Left lung (tissue), 10 donors: ENCODE measurements around the gene EPHB1. TPM values are rescaled to one million over a fixed set of nuclear protein-coding genes. Genes with fewer than 3 reads are reported as not detected.

Source experiments
- ATAC-seq: fragments of 200-7000 bp; cut with Tn5 transposase; one replicate; pipeline ENCODE4 v1.9.1; 2020; ENCODE audit warnings: moderate library complexity
- DNase-seq, 4 donors: peaks; one replicate each; pipeline ENCODE4 v3.0.0-alpha.2; 2013 to 2020
- H3K27ac ChIP-seq, 2 donors: fragments of 200-600 bp; sonication (generic) in 1 of 2; one replicate each; pipeline versions ENCODE4 v1.5.0 to v1.8.0; 2020 to 2021
- H3K27me3 ChIP-seq, 2 donors: fragments of 200-600 bp; sonication (generic) in 1 of 2; one replicate each; pipeline versions ENCODE4 v1.5.0 to v1.8.0; 2020 to 2021
- H3K36me3 ChIP-seq, 2 donors: fragments of 200-600 bp; sonication (generic) in 1 of 2; one replicate each; pipeline versions ENCODE4 v1.5.0 to v1.8.0; 2020 to 2021
- H3K4me1 ChIP-seq, 2 donors: fragments of 200-600 bp; one replicate each; pipeline ENCODE4 v1.8.0; 2021
- H3K4me3 ChIP-seq, 2 donors: fragments of 200-600 bp; sonication (generic) in 1 of 2; one replicate each; pipeline versions ENCODE4 v1.5.0 to v1.8.0; 2020 to 2021; ENCODE audit warnings: mild to moderate bottlenecking in 1 of 2
- H3K9me3 ChIP-seq, 2 donors: fragments of 200-600 bp; sonication (generic) in 1 of 2; one replicate each; pipeline versions ENCODE4 v1.5.0 to v1.8.0; 2020 to 2021
- intact Hi-C, 2 donors: fragments of 100-400 bp; cut with DNase I; formaldehyde crosslinking; loops; one replicate each; pipeline versions ENCODE4 v1.11.2 to v1.14.2; 2022
- polyA plus RNA-seq, 6 donors: library from polyadenylated mRNA; unstranded; fragments of 120-200 nt; gene quantifications; one replicate each; pipeline ENCODE4 v1.2.1, GENCODE V29; 2013; ENCODE audit not compliant: insufficient read length in 6 of 6
- total RNA-seq, 2 donors: library from RNA; stranded (reverse); fragmentation: NEBNext Ultra II Directional; extraction: Animal tissue kit (Norgen Biotek cat#: 25700); gene quantifications; one replicate each; pipeline ENCODE4 v1.2.1, GENCODE V29; 2021
- TF ChIP-seq, protein P1 (sequence below), 2 donors: fragments of 200-600 bp; sonication (generic) in 1 of 2; IDR thresholded peaks; one replicate each; pipeline versions ENCODE4 v1.5.0 to v1.8.0; 2021; ENCODE audit warnings: antibody characterized with exemption in 2 of 2
- donor health status: DM: no; HTN: yes; CAD: no.
- donor health status: DM: no; HTN: no; CAD: no.

Gene EPHB1
- total and polyA plus RNA-seq, 8 donors = 1.1 to 4.3 (median 2.7) TPM

DNA sequence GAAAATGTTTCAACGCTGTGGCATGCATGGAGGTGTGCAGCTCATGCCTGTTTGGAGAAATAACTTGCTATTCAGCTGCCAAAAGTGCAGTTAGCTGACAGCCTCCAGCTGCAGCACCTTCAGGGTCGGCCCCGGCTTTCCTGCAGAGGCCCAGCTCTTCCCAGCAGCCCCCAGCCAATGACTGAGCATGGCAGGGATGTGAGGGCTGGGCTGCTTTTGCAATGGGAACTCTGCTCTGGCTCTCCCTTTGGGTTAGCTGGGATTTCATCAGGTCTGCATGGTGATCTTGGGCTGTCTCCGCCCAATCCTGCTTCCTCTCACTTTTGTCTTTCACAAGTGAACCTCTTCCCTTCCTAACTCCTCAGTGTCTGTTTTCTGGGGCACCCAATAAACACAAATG, 396.6 kb downstream of the EPHB1 start:
- Histone ChIP-seq H3K27ac (no peak overlapping the region), H3K36me3 (no peaks in the 10 kb centered on the region), H3K4me1 (no peaks in the 10 kb centered on the region), H3K9me3 (no peaks in the 10 kb centered on the region), H3K4me3 (no peak overlapping the region), H3K27me3 (no peaks in the 10 kb centered on the region)
- no peak for ATAC-seq
- DNase-seq = no peak
- TF ChIP-seq, protein P1, sequence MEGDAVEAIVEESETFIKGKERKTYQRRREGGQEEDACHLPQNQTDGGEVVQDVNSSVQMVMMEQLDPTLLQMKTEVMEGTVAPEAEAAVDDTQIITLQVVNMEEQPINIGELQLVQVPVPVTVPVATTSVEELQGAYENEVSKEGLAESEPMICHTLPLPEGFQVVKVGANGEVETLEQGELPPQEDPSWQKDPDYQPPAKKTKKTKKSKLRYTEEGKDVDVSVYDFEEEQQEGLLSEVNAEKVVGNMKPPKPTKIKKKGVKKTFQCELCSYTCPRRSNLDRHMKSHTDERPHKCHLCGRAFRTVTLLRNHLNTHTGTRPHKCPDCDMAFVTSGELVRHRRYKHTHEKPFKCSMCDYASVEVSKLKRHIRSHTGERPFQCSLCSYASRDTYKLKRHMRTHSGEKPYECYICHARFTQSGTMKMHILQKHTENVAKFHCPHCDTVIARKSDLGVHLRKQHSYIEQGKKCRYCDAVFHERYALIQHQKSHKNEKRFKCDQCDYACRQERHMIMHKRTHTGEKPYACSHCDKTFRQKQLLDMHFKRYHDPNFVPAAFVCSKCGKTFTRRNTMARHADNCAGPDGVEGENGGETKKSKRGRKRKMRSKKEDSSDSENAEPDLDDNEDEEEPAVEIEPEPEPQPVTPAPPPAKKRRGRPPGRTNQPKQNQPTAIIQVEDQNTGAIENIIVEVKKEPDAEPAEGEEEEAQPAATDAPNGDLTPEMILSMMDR (IDR thresholded peaks at IDR 0.05) = no peak
- intact Hi-C loops = no loop called here

DNA sequence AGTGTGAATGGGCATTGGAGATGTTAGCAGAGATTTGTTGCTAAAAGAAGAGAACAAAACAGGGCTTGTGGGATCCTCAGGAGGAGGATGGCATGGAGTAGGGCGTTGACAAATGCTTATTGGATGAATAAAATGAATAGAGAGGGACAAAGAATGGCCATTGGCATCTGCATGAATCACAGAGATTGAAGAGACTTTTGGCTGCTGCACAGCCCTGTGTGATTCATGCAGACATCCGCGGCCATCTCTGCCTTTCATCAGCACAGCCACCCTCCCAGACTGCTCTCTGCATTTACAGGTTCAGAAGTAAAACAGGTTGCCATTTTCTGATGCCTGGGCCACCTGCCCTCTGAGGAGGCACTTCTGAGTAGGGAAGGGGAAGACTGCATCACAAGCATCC, 397.9 kb downstream of the EPHB1 start:
- DNase-seq = no peak
- H3K27ac ChIP-seq = no peak overlapping the region
- no peak for ATAC-seq
- no peaks in the 10 kb centered on the region for H3K4me1 ChIP-seq
- no peaks in the 10 kb centered on the region for H3K27me3 ChIP-seq
- H3K4me3 ChIP-seq = no peak overlapping the region
- H3K9me3 ChIP-seq = no peaks in the 10 kb centered on the region
- intact Hi-C loops = no loop called here
- no peaks in the 10 kb centered on the region for H3K36me3 ChIP-seq
- TF ChIP-seq, protein P1 (IDR thresholded peaks at IDR 0.05) = no peak

DNA sequence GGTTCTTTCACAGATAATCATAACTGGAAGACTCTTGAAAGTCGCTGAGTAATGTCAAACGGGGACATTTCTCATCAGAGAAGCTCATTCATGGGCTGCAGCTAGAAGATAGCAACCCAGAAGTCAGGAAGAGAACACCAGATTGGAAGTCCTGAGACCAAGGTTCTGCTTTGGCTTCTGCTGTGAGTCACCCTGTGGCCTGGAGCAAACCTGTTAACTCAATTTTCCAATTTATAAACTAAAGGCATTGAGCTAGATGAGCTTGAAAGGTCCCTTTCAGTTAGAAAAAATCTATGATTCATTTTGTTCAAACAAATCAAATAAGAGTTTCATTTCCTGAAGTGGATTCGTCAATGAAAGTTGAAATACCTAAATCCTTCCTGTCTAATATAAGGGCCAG, 402.2 kb downstream of the EPHB1 start:
- ATAC-seq = peak; percentile 76
- H3K27me3 ChIP-seq = no peaks in the 10 kb centered on the region
- H3K9me3 ChIP-seq = no peaks in the 10 kb centered on the region
- intact Hi-C loops = no loop called here
- H3K4me3 ChIP-seq = no peak overlapping the region
- H3K36me3 ChIP-seq = no peaks in the 10 kb centered on the region
- DNase-seq = peak in 1 of 4 donors; percentile 2
- TF ChIP-seq, protein P1 (IDR thresholded peaks at IDR 0.05) = no peak
- H3K27ac ChIP-seq = no peak overlapping the region
- H3K4me1 ChIP-seq = no peaks in the 10 kb centered on the region

DNA sequence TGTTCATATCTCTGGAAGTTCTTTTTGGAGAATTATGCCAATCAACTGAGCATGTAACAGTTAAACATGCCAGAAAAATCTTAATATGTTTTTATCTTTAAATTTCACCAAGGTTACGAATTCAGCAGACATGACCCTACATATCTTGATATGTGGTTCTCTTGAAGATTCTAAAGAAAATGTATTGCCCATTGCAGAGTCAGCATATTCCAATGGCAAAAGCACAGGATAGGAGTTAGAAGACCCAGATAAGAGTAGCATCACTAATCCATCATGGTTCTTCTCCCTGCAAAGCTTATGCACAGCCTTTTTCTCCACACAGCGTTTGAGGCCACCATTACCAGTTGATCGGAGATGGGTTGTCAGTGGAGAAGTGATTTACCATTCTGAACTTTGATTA, 402.8 kb downstream of the EPHB1 start:
- Histone ChIP-seq H3K36me3 (no peaks in the 10 kb centered on the region), H3K27ac (no peak overlapping the region), H3K4me1 (no peaks in the 10 kb centered on the region), H3K27me3 (no peaks in the 10 kb centered on the region), H3K9me3 (no peaks in the 10 kb centered on the region), H3K4me3 (no peak overlapping the region)
- DNase-seq (no peak), ATAC-seq (no peak)
- intact Hi-C loops = no loop called here
- TF ChIP-seq, protein P1 (IDR thresholded peaks at IDR 0.05) = no peak

DNA sequence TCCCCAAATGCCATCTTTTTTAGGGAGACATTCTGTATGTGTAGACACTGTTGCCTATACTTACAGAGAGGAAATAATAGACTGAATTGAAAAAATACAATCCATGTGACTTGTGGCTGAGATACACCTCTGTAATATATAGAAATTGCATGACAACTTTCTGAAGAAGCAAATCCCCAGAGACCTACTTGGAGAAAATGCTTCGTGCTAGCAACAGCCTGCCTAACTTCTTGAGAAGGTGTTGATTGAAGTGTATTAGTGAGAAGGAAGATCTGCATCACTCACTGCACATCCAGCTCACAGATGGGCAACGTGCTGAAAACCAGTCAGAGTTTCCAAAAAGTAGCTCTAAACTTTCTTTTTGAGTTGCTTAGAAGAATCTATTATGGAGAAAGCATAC, 404.1 kb downstream of the EPHB1 start:
- Histone ChIP-seq H3K36me3 (no peaks in the 10 kb centered on the region), H3K9me3 (no peaks in the 10 kb centered on the region), H3K27ac (no peak overlapping the region), H3K4me1 (no peaks in the 10 kb centered on the region), H3K4me3 (no peak overlapping the region), H3K27me3 (no peaks in the 10 kb centered on the region)
- ATAC-seq (no peak), DNase-seq (no peak)
- TF ChIP-seq, protein P1 (IDR thresholded peaks at IDR 0.05) = no peak
- intact Hi-C loops = no loop called here
